ENCODE measurements around the gene CCDC141. TPM values are rescaled to one million over a fixed set of nuclear protein-coding genes. Genes with fewer than 3 reads are reported as not detected.

Gene CCDC141
- total RNA-seq, 1 donor from 2014 or later: not detected

DNA sequence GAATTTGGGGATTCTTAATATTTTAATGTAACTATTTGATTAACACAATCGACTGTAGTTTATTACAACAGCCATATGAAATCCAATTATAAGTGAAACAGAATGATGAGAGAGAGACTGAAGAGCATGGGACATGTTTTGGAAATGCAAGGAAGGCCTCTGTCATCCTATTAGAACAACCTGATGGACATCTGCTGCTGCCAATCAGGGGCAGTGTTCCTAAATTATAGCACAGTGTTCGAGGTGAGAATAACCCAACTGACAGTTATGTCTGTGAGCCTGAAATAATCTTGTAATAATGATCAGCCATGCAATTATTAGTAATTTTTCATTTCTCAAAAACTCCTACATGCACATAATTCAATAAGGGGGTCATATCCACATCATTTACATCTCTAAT is 73.6 kb downstream of the CCDC141 start:
- no peak for TF ChIP-seq CTCF (IDR thresholded peaks at IDR 0.05)
- no peaks in the 10 kb centered on the region for H3K4me1 Mint-ChIP-seq (ENCODE audit: low read depth)
- H3K27me3 Mint-ChIP-seq (ENCODE audit: low read depth): peaks cover 11% of the 10 kb centered on the region
- H3K4me3 Mint-ChIP-seq (ENCODE audit: unreplicated experiment): no peak overlapping the region
- H3K27ac Mint-ChIP-seq (ENCODE audit: unreplicated experiment): no peak overlapping the region
- no peak for DNase-seq (ENCODE audit: low spot score)
- H3K9me3 Mint-ChIP-seq (ENCODE audit: low read depth): no peaks in the 10 kb centered on the region
- H3K36me3 Mint-ChIP-seq (ENCODE audit: low read depth): no peaks in the 10 kb centered on the region

DNA sequence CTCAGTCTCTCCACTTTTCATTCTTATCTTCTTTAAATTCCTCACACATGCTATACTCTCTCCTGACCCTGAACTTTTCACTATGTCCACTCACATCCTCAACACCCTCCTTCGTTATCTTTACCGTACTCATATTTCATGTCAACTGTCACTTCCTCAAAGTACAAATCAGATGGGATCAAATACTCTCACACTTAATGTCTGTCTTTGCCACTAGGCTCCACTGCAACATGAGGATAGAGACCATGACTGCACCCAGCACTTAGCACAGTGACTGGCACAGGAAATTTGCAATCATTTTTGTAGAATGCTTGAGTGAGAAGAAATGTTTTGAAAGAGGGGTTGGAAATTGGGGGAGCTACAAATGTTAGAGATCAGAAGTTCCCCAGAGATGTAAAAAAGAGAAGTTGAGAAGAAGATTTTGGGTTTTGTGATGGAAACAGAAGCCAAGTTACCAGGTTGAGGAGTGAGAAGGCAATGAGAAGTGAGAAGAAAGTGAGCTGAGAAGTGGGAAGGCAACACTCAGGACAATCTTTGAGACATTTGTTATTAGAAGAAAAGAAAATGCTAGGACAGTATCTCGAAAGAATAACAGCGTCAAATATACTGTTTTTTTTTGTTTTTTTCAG is 87.0 kb downstream of the CCDC141 start:
- H3K27ac Mint-ChIP-seq (ENCODE audit: unreplicated experiment): no peak overlapping the region
- DNase-seq (ENCODE audit: low spot score): no peak
- H3K4me1 Mint-ChIP-seq (ENCODE audit: low read depth): no peaks in the 10 kb centered on the region
- no peak overlapping the region for H3K4me3 Mint-ChIP-seq (ENCODE audit: unreplicated experiment)
- no peak for TF ChIP-seq CTCF (IDR thresholded peaks at IDR 0.05)
- no peaks in the 10 kb centered on the region for H3K9me3 Mint-ChIP-seq (ENCODE audit: low read depth)
- no peaks in the 10 kb centered on the region for H3K36me3 Mint-ChIP-seq (ENCODE audit: low read depth)
- peaks cover 6% of the 10 kb centered on the region for H3K27me3 Mint-ChIP-seq (ENCODE audit: low read depth)

DNA sequence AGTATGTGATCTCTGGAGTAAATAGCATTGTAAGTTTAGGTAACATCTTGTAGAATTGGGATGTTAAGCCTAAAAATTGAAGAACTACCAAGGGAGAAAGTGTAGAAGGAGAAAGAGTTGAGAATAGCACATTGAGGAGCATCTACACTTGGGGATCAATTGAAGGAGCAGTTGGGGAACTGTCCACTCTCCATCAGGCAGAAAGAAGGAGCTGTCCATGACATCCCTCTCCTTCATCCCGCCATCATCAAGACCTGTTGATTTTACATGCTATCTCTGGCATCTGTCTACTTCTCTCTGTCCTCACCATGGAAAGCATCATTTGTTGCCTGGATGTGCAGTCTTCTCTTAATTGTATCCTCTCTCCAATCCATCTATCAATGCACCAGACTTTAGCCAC is 87.8 kb downstream of the CCDC141 start:
- no peak for TF ChIP-seq CTCF (IDR thresholded peaks at IDR 0.05)
- H3K4me1 Mint-ChIP-seq (ENCODE audit: low read depth): no peaks in the 10 kb centered on the region
- DNase-seq (ENCODE audit: low spot score): no peak
- no peak overlapping the region for H3K4me3 Mint-ChIP-seq (ENCODE audit: unreplicated experiment)
- peaks cover 6% of the 10 kb centered on the region for H3K27me3 Mint-ChIP-seq (ENCODE audit: low read depth)
- H3K36me3 Mint-ChIP-seq (ENCODE audit: low read depth): no peaks in the 10 kb centered on the region
- H3K27ac Mint-ChIP-seq (ENCODE audit: unreplicated experiment): no peak overlapping the region
- H3K9me3 Mint-ChIP-seq (ENCODE audit: low read depth): no peaks in the 10 kb centered on the region

- no peaks in the 10 kb centered on the region for H3K36me3 Mint-ChIP-seq (ENCODE audit: low read depth)
- no peaks in the 10 kb centered on the region for H3K9me3 Mint-ChIP-seq (ENCODE audit: low read depth)
- H3K27me3 Mint-ChIP-seq (ENCODE audit: low read depth): peaks cover 4% of the 10 kb centered on the region
- no peak overlapping the region for H3K4me3 Mint-ChIP-seq (ENCODE audit: unreplicated experiment)
- DNase-seq (ENCODE audit: low spot score): no peak
- H3K4me1 Mint-ChIP-seq (ENCODE audit: low read depth): no peaks in the 10 kb centered on the region
- H3K27ac Mint-ChIP-seq (ENCODE audit: unreplicated experiment): no peak overlapping the region
- TF ChIP-seq CTCF (IDR thresholded peaks at IDR 0.05): no peak
Observed at GRCh38 chr2:178954049-178954448, 95.9 kb downstream of the CCDC141 start.

- H3K36me3 Mint-ChIP-seq (ENCODE audit: low read depth): no peaks in the 10 kb centered on the region
Observed at GRCh38 chr2:178951266-178952006, 98.5 kb downstream of the CCDC141 start.

More at GRCh38 chr2:178951266-178952006, 98.5 kb downstream of the CCDC141 start:
- no peak for DNase-seq (ENCODE audit: low spot score)
- Mint-ChIP-seq H3K27ac (ENCODE audit: unreplicated experiment) (no peak overlapping the region), H3K4me3 (ENCODE audit: unreplicated experiment) (no peak overlapping the region), H3K9me3 (ENCODE audit: low read depth) (no peaks in the 10 kb centered on the region), H3K27me3 (ENCODE audit: low read depth) (peaks cover 12% of the 10 kb centered on the region), H3K4me1 (ENCODE audit: low read depth) (no peaks in the 10 kb centered on the region)
- TF ChIP-seq CTCF (IDR thresholded peaks at IDR 0.05): no peak

Measured in chondrocyte (in vitro differentiated cells).